HFF-Myc (cell line): ENCODE data around the gene COQ9.
"Not testable (repeated sequence)": the region's sequence is repeated elsewhere in the genome, so short reads cannot be mapped to it uniquely, and the experiment has no call there.

Experiments used
- DNase-seq: peaks from one replicate; pipeline ENCODE4 v3.0.0-alpha.2; 2011; ENCODE audit warnings: low read depth; ENCODE audit errors: extremely low read depth
- H3K4me3 ChIP-seq: replicated peaks from 2 replicates; pipeline ENCODE4 v1.5.1; 2011; ENCODE audit warnings: low read depth, mild to moderate bottlenecking, control low read depth, low read length
- CTCF ChIP-seq: IDR thresholded peaks from 2 replicates; pipeline ENCODE4 v1.5.1; 2012; ENCODE audit warnings: mild to moderate bottlenecking, low read depth, low read length, control low read depth; ENCODE audit errors: missing control alignments

COQ9 gene

GRCh38 chr16:57447186-57447962 is at the start of gene COQ9, which contains the start of gene CIAPIN1:
TSS of gene COQ9 (plus strand) at chr16:57447479. CDS start at chr16:57447506, 27 bp downstream.
TSS of gene CIAPIN1 (minus strand) at chr16:57447385. CDS start at chr16:57440928, 6,457 bp downstream.
- peak; percentile 47 for DNase-seq
- TF ChIP-seq CTCF, result no peak
- H3K4me3 ChIP-seq, result peak within 1 kb of the TSS; percentile 95

- H3K4me3 ChIP-seq, DNase-seq: not testable (repeated sequence)
These were observed 49.8 kb upstream of the COQ9 start for GRCh38 chr16:57397493-57397892.

GRCh38 chr16:57401943-57402640 is 45.2 kb upstream of the COQ9 start:
- no peak overlapping the region for H3K4me3 ChIP-seq
- no peak for TF ChIP-seq CTCF
- DNase-seq, result no peak

GRCh38 chr16:57403965-57404817 is 43.1 kb upstream of the COQ9 start, which contains the start of gene CCL17:
TSS of gene CCL17 (plus strand) at chr16:57404767. CDS start at chr16:57413933, 9,166 bp downstream.
- DNase-seq, result no peak
- H3K4me3 ChIP-seq, result no peak within 1 kb of the TSS
- TF ChIP-seq CTCF, result no peak

- no peak for DNase-seq
- TF ChIP-seq CTCF, result no peak
- no peak overlapping the region for H3K4me3 ChIP-seq
These were observed 42.2 kb upstream of the COQ9 start for GRCh38 chr16:57405097-57405496.

- no peak for DNase-seq
- no peak overlapping the region for H3K4me3 ChIP-seq
- TF ChIP-seq CTCF, result no peak
These were observed 40.4 kb upstream of the COQ9 start for GRCh38 chr16:57406881-57407280.
